ENCODE results near the gene RING1. TPM values are rescaled to one million over a fixed set of nuclear protein-coding genes. Genes with fewer than 3 reads are reported as not detected.

Gene RING1
- total RNA-seq, 2 experiments from 2014 or later = 31.8 to 40.0 TPM

GRCh38 chr6:33171016-33171879 is 37.1 kb upstream of the RING1 start:
- DNase-seq (ENCODE audit: low spot score) = no peak
- Histone ChIP-seq H3K79me2 (ENCODE audit: insufficient read depth, low read depth, low read length) (no peaks in the 10 kb centered on the region), H3K4me1 (ENCODE audit: insufficient read depth, low read length, poor library complexity, severe bottlenecking) (peaks cover 4% of the 10 kb centered on the region), H4K20me1 (ENCODE audit: insufficient read depth, low read length) (no peaks in the 10 kb centered on the region), H3K27ac (ENCODE audit: low read depth, low read length, poor library complexity, severe bottlenecking) (no peak overlapping the region), H3K9me2 (ENCODE audit: insufficient read depth, low read length) (no peaks in the 10 kb centered on the region), H3K4me2 (ENCODE audit: low read length) (no peak overlapping the region), H3K4me3 (ENCODE audit: low read depth, low read length, poor library complexity, severe bottlenecking) (no peak overlapping the region), H3K36me3 (ENCODE audit: insufficient read depth, low read length) (no peaks in the 10 kb centered on the region), H2AFZ (ENCODE audit: low read length) (no peak overlapping the region), H3K9me3 (ENCODE audit: low read length) (no peaks in the 10 kb centered on the region)
- no TSS peak for BruUV-seq (replicated peaks)
- TF ChIP-seq, protein P1, sequence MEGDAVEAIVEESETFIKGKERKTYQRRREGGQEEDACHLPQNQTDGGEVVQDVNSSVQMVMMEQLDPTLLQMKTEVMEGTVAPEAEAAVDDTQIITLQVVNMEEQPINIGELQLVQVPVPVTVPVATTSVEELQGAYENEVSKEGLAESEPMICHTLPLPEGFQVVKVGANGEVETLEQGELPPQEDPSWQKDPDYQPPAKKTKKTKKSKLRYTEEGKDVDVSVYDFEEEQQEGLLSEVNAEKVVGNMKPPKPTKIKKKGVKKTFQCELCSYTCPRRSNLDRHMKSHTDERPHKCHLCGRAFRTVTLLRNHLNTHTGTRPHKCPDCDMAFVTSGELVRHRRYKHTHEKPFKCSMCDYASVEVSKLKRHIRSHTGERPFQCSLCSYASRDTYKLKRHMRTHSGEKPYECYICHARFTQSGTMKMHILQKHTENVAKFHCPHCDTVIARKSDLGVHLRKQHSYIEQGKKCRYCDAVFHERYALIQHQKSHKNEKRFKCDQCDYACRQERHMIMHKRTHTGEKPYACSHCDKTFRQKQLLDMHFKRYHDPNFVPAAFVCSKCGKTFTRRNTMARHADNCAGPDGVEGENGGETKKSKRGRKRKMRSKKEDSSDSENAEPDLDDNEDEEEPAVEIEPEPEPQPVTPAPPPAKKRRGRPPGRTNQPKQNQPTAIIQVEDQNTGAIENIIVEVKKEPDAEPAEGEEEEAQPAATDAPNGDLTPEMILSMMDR (conservative IDR thresholded peaks at IDR 0.05; ENCODE audit: low read length) = no peak
- TF ChIP-seq EZH2phosphoT487 (IDR thresholded peaks at IDR 0.05; ENCODE audit: borderline replicate concordance, low read depth, low read length) = no peak
- ChIA-PET CTCF (ENCODE audit: unreplicated experiment) (no interaction called here), POLR2A (no interaction called here)
- intact Hi-C loops (cut with micrococcal nuclease; ENCODE audit: unreplicated experiment) = no loop called here

GRCh38 chr6:33171880-33172687 is 36.2 kb upstream of the RING1 start:
- no peak overlapping the region for H2AFZ ChIP-seq (ENCODE audit: low read length)
- H3K79me2 ChIP-seq (ENCODE audit: insufficient read depth, low read depth, low read length) = no peaks in the 10 kb centered on the region
- ChIA-PET CTCF (ENCODE audit: unreplicated experiment) (no interaction called here), POLR2A (no interaction called here)
- no peaks in the 10 kb centered on the region for H4K20me1 ChIP-seq (ENCODE audit: insufficient read depth, low read length)
- H3K4me3 ChIP-seq (ENCODE audit: low read depth, low read length, poor library complexity, severe bottlenecking) = no peak overlapping the region
- intact Hi-C loops (cut with micrococcal nuclease; ENCODE audit: unreplicated experiment) = no loop called here
- no peaks in the 10 kb centered on the region for H3K9me2 ChIP-seq (ENCODE audit: insufficient read depth, low read length)
- BruUV-seq (replicated peaks) = no TSS peak
- H3K27ac ChIP-seq (ENCODE audit: low read depth, low read length, poor library complexity, severe bottlenecking) = no peak overlapping the region
- peaks cover 4% of the 10 kb centered on the region for H3K4me1 ChIP-seq (ENCODE audit: insufficient read depth, low read length, poor library complexity, severe bottlenecking)
- no peaks in the 10 kb centered on the region for H3K36me3 ChIP-seq (ENCODE audit: insufficient read depth, low read length)
- no peak for TF ChIP-seq EZH2phosphoT487 (IDR thresholded peaks at IDR 0.05; ENCODE audit: borderline replicate concordance, low read depth, low read length)
- TF ChIP-seq, protein P1 (conservative IDR thresholded peaks at IDR 0.05; ENCODE audit: low read length) = no peak
- no peak overlapping the region for H3K4me2 ChIP-seq (ENCODE audit: low read length)
- DNase-seq (ENCODE audit: low spot score) = no peak
- no peaks in the 10 kb centered on the region for H3K9me3 ChIP-seq (ENCODE audit: low read length)
